Panc1 (cell line): Measurements from ENCODE around the gene SLC44A4. TPM values are rescaled to one million over a fixed set of nuclear protein-coding genes. Genes with fewer than 3 reads are reported as not detected.
A peak's percentile ranks its signal among the peaks of the same experiment; 100 is the strongest.

Experiments used
- ATAC-seq: fragments of 200-7000 bp; cut with Tn5 transposase; 2 replicates; pipeline ENCODE4 v1.9.1; 2020; ENCODE audit warnings: mild to moderate bottlenecking, moderate library complexity
- BruUV-seq: library from RNA; stranded (reverse); fragments of 400-500 nt; replicated peaks from 2 replicates; lab custom pipeline; 2021; lab: Mats Ljungman, UMichigan
- CTCF ChIA-PET: fragments of 300-600 bp; sonication (Branson Sonifier 250); formaldehyde crosslinking; loops from one replicate; lab custom pipeline; 2022; ENCODE audit warnings: antibody characterized with exemption; lab: Charles Lee
- POLR2A ChIA-PET: fragments of 300-600 bp; sonication (Branson Sonifier 250); formaldehyde crosslinking; loops from one replicate; lab custom pipeline; 2022; ENCODE audit warnings: antibody characterized with exemption; lab: Charles Lee
- DNase-seq: peaks from one replicate; pipeline ENCODE4 v3.0.0-alpha.2; 2010; ENCODE audit warnings: low read depth, low spot score
- H3K27ac ChIP-seq: 2 replicates; pipeline ENCODE4 v1.5.1; 2011; ENCODE audit warnings: mild to moderate bottlenecking, low read length, inconsistent platforms
- H3K27me3 ChIP-seq: fragments of 200-500 bp; sonication (Bioruptor generic); 2 replicates; pipeline ENCODE4 v1.6.0; 2014; ENCODE audit warnings: low read length, inconsistent platforms; ENCODE audit not compliant: control insufficient read depth, insufficient read depth
- H3K36me3 ChIP-seq: fragments of 200-500 bp; sonication (Bioruptor generic); 2 replicates; pipeline ENCODE4 v1.5.1; 2014; ENCODE audit warnings: inconsistent platforms, mild to moderate bottlenecking, low read length, moderate library complexity; ENCODE audit not compliant: control insufficient read depth, insufficient read depth
- H3K4me1 ChIP-seq: 2 replicates; pipeline ENCODE4 v1.5.1; 2011; ENCODE audit warnings: inconsistent platforms, mild to moderate bottlenecking, low read length, moderate library complexity; ENCODE audit not compliant: control insufficient read depth, insufficient read depth
- H3K4me3 ChIP-seq, 2 experiments: 2 replicates each; pipeline ENCODE4 v1.5.1; 2011 to 2012; ENCODE audit warnings: low read depth in 2 of 2, low read length in 2 of 2, mild to moderate bottlenecking in 2 of 2, inconsistent platforms in 1 of 2, moderate library complexity in 1 of 2
- H3K9me3 ChIP-seq: fragments of 200-500 bp; sonication (Bioruptor generic); 2 replicates; pipeline ENCODE4 v1.5.1; 2014; ENCODE audit warnings: low read depth, mild to moderate bottlenecking, inconsistent platforms, low read length, moderate library complexity; ENCODE audit not compliant: control insufficient read depth, insufficient read depth
- POLR2AphosphoS5 ChIP-seq: IDR thresholded peaks from 2 replicates; pipeline ENCODE4 v1.6.1; 2012; ENCODE audit warnings: mild to moderate bottlenecking, low read depth, low read length, moderate library complexity
- REST ChIP-seq, 2 experiments: IDR thresholded peaks; 2 replicates each; pipeline ENCODE4 v1.6.1; 2011 to 2012; ENCODE audit warnings: low read depth in 2 of 2, control low read depth in 1 of 2, low read length in 1 of 2, mild to moderate bottlenecking in 1 of 2, moderate library complexity in 1 of 2; ENCODE audit not compliant: insufficient read depth in 1 of 2
- SIN3A ChIP-seq: IDR thresholded peaks from 2 replicates; pipeline ENCODE4 v1.6.1; 2012; ENCODE audit warnings: low read depth, mild to moderate bottlenecking, low read length, moderate library complexity, borderline replicate concordance; ENCODE audit not compliant: insufficient read depth
- TCF7L2 ChIP-seq: IDR thresholded peaks from 2 replicates; pipeline ENCODE4 v1.6.1; 2011; ENCODE audit warnings: mild to moderate bottlenecking, low read depth, low read length, inconsistent platforms
- in situ Hi-C: cut with HindIII; loops from 2 replicates; pipeline ENCODE4 v1.10.0; 2016; ENCODE audit warnings: low sequenced_read_pairs, low pct_unique_long_range_greater_than_20kb
- intact Hi-C: fragments of 100-400 bp; cut with micrococcal nuclease; formaldehyde crosslinking; loops from one replicate; pipeline ENCODE4 v1.10.0; 2022; ENCODE audit not compliant: unreplicated experiment
- total RNA-seq: library from RNA; stranded (reverse); gene quantifications from one replicate; pipeline ENCODE4 v1.2.1, GENCODE V29; 2021; ENCODE audit not compliant: unreplicated experiment
- TF ChIP-seq, protein P1 (sequence below): fragments of 450-650 bp; IDR thresholded peaks from 2 replicates; pipeline ENCODE4 v1.5.1; 2017; ENCODE audit warnings: mild to moderate bottlenecking

SLC44A4 gene
- total RNA-seq, 1 experiment from 2014 or later = 2.7 TPM

GRCh38 chr6:31879901-31880300 is 1.1 kb upstream of the SLC44A4 start:
- in situ Hi-C loops = no loop called here
- ATAC-seq (no peak), DNase-seq (no peak)
- intact Hi-C loops = no loop called here
- peaks cover 26% of the 10 kb centered on the region for H3K4me1 ChIP-seq
- H3K27ac ChIP-seq = no peak overlapping the region
- no peaks in the 10 kb centered on the region for H3K27me3 ChIP-seq
- no peak overlapping the region for H3K4me3 ChIP-seq
- TF ChIP-seq SIN3A (no peak), POLR2AphosphoS5 (no peak), TCF7L2 (no peak), REST (IDR thresholded peaks at IDR 0.05; ENCODE audit: insufficient read depth in 1 of 2, low read depth in 2 of 2, low read length in 1 of 2) (no peak)
- TF ChIP-seq, protein P1, sequence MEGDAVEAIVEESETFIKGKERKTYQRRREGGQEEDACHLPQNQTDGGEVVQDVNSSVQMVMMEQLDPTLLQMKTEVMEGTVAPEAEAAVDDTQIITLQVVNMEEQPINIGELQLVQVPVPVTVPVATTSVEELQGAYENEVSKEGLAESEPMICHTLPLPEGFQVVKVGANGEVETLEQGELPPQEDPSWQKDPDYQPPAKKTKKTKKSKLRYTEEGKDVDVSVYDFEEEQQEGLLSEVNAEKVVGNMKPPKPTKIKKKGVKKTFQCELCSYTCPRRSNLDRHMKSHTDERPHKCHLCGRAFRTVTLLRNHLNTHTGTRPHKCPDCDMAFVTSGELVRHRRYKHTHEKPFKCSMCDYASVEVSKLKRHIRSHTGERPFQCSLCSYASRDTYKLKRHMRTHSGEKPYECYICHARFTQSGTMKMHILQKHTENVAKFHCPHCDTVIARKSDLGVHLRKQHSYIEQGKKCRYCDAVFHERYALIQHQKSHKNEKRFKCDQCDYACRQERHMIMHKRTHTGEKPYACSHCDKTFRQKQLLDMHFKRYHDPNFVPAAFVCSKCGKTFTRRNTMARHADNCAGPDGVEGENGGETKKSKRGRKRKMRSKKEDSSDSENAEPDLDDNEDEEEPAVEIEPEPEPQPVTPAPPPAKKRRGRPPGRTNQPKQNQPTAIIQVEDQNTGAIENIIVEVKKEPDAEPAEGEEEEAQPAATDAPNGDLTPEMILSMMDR = no peak
- H3K9me3 ChIP-seq = no peaks in the 10 kb centered on the region
- TSS peak; percentile 98 for BruUV-seq
- no peaks in the 10 kb centered on the region for H3K36me3 ChIP-seq
- CTCF ChIA-PET = no interaction called here
- POLR2A ChIA-PET = no interaction called here

- TF ChIP-seq, protein P1 = no peak
- TF ChIP-seq REST (IDR thresholded peaks at IDR 0.05; ENCODE audit: insufficient read depth in 1 of 2, low read depth in 2 of 2, low read length in 1 of 2) = no peak
- no peak for TF ChIP-seq POLR2AphosphoS5
- TF ChIP-seq SIN3A = no peak
- TF ChIP-seq TCF7L2 = no peak
- BruUV-seq = no TSS peak
- in situ Hi-C loops (no loop called here), intact Hi-C loops (no loop called here)
- POLR2A ChIA-PET = interaction anchor here (0.6 kb wide), 1 partner anchor 874 kb away, joined by 4 read pairs; no protein-coding TSS in a partner anchor
- DNase-seq (no peak), ATAC-seq (no peak)
- no peak overlapping the region for H3K27ac ChIP-seq
- H3K4me1 ChIP-seq = peaks cover 33% of the 10 kb centered on the region
- H3K4me3 ChIP-seq = no peak overlapping the region
- H3K9me3 ChIP-seq = no peaks in the 10 kb centered on the region
- H3K36me3 ChIP-seq = no peaks in the 10 kb centered on the region
- CTCF ChIA-PET = no interaction called here
- no peaks in the 10 kb centered on the region for H3K27me3 ChIP-seq
Observed at GRCh38 chr6:31879143-31879542, 346 bp upstream of the SLC44A4 start.
